Mucosa of descending colon (tissue), 3 donors: ENCODE results near the gene GABBR2. TPM values are rescaled to one million over a fixed set of nuclear protein-coding genes. Genes with fewer than 3 reads are reported as not detected.

Experiments
- ATAC-seq: fragments of 200-7000 bp; cut with Tn5 transposase; one replicate; pipeline ENCODE4 v1.9.1; 2020; ENCODE audit warnings: mild to moderate bottlenecking, moderate library complexity
- DNase-seq, 3 donors: peaks; one replicate each; pipeline ENCODE4 v3.0.0-alpha.2; 2020
- H3K36me3 ChIP-seq: fragments of 200-600 bp; one replicate; pipeline ENCODE4 v1.8.0; 2021; ENCODE audit warnings: low read depth, mild to moderate bottlenecking
- H3K4me1 ChIP-seq: fragments of 200-600 bp; one replicate; pipeline ENCODE4 v1.8.0; 2021; ENCODE audit warnings: low read depth, mild to moderate bottlenecking
- H3K4me3 ChIP-seq: fragments of 200-600 bp; one replicate; pipeline ENCODE4 v1.8.0; 2021; ENCODE audit warnings: mild to moderate bottlenecking
- H3K9me3 ChIP-seq: fragments of 200-600 bp; one replicate; pipeline ENCODE4 v1.8.0; 2021; ENCODE audit warnings: mild to moderate bottlenecking
- intact Hi-C, 2 donors: fragments of 100-400 bp; cut with DNase I in 1 of 2; cut with micrococcal nuclease in 1 of 2; formaldehyde crosslinking; loops; one replicate each; pipeline versions ENCODE4 v1.11.0 to v1.11.1; 2022; cut with DNase I, micrococcal nuclease
- total RNA-seq, 3 donors: library from RNA; stranded (reverse); fragmentation: NEBNext Ultra II Directional in 2 of 3; extraction: Animal tissue kit (Norgen Biotek cat#: 25700) in 2 of 3; gene quantifications; one replicate each; pipeline versions ENCODE4 v1.2.1 to v1.2.4, GENCODE V29; 2021 to 2023
- TF ChIP-seq, protein P1 (sequence below): fragments of 200-600 bp; IDR thresholded peaks from one replicate; pipeline ENCODE4 v1.8.0; 2022; ENCODE audit warnings: antibody characterized with exemption, mild to moderate bottlenecking
- donor health status: DM: no; HTN: no; CAD: no; lungs with moderate emphysema.
- donor health status: DM: no; HTN: no; CAD: no.
- donor health status: DM: no; HTN: yes; CAD: no.

Gene GABBR2
- total RNA-seq, 3 donors from 2014 or later = 0.35 TPM; not detected in 2

DNA sequence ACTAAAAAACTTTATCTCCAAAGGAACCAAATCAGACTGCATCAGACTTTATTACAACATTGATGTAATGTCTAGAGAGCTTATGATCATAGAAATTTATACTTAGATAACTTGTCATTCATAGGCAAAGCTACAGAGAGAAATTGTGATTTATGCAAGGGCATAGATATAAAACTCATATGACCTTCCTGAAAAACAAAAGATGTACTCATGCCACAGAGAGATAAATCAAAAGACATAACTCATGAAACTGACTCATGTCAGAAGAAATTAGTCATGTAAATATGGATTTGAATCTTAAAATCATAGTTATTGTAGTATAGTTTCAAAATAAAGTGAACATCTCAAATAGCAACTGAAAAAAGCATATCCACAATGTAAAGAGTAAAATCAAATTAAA is 186.2 kb downstream of the GABBR2 start:
- ATAC-seq = no peak
- no peaks in the 10 kb centered on the region for H3K36me3 ChIP-seq
- H3K4me1 ChIP-seq = no peaks in the 10 kb centered on the region
- no peak for DNase-seq
- H3K9me3 ChIP-seq = no peaks in the 10 kb centered on the region
- no peak overlapping the region for H3K4me3 ChIP-seq
- TF ChIP-seq, protein P1, sequence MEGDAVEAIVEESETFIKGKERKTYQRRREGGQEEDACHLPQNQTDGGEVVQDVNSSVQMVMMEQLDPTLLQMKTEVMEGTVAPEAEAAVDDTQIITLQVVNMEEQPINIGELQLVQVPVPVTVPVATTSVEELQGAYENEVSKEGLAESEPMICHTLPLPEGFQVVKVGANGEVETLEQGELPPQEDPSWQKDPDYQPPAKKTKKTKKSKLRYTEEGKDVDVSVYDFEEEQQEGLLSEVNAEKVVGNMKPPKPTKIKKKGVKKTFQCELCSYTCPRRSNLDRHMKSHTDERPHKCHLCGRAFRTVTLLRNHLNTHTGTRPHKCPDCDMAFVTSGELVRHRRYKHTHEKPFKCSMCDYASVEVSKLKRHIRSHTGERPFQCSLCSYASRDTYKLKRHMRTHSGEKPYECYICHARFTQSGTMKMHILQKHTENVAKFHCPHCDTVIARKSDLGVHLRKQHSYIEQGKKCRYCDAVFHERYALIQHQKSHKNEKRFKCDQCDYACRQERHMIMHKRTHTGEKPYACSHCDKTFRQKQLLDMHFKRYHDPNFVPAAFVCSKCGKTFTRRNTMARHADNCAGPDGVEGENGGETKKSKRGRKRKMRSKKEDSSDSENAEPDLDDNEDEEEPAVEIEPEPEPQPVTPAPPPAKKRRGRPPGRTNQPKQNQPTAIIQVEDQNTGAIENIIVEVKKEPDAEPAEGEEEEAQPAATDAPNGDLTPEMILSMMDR = no peak
- intact Hi-C loops = no loop called here

DNA sequence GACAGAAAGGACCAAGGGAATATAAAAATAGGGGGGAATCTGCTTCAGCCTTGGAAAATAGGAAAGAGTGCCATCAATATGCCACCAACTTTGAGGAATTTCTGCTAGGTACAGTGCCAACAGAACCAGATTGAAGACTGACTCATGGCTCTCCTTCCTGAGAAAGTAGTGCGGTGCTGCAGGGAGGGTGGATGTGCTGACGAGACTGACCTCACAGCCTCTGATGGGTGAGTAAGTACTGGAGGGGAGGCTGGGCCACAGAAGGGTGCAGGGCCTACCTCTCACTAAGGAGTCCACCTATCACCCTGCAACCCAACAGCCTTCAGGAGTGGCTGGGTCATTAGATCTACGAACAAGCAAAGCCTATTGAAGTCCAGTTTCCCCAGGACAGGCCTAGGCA is 187.6 kb downstream of the GABBR2 start:
- intact Hi-C loops = no loop called here
- H3K4me3 ChIP-seq = no peak overlapping the region
- TF ChIP-seq, protein P1 = no peak
- H3K36me3 ChIP-seq = no peaks in the 10 kb centered on the region
- no peak for ATAC-seq
- no peaks in the 10 kb centered on the region for H3K9me3 ChIP-seq
- DNase-seq = no peak
- no peaks in the 10 kb centered on the region for H3K4me1 ChIP-seq

DNA sequence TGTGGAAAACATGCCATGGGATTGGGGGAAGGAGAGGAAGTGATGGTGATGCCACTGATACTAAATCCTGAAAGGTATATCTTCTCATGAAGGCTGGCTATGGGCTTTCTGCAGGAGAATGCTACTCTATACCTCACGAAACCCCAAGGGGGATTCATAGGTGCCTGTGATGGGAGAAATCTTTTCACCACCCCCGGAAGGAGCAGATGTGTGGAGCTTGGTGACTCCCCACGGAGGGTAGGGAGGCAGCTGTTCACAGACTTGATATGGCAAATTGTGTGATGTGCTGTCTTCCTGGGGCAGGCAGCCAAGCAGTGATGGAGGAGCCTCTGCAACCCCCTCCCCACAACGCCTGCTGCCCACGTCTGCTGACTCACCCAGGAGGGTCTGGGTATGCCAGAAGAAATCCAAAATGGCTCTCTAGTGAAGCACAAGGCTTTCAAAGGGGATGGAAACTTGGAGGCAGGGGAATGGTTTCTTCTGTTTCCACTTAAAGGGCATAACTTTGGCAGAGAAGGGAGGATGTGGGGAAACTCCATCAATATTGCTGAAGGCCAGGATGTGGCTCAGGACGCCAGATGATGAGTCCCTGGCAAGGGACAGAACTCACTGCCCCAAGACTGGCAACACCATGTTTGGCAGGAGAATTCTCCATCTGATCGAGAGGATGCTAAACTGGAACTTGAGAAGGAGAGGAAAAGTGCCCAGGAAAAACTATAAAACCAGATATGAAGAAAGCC is 188.3 kb downstream of the GABBR2 start:
- Histone ChIP-seq H3K9me3 (no peaks in the 10 kb centered on the region), H3K4me1 (no peaks in the 10 kb centered on the region), H3K4me3 (no peak overlapping the region), H3K36me3 (no peaks in the 10 kb centered on the region)
- intact Hi-C loops = no loop called here
- TF ChIP-seq, protein P1 = no peak
- DNase-seq = no peak
- no peak for ATAC-seq

DNA sequence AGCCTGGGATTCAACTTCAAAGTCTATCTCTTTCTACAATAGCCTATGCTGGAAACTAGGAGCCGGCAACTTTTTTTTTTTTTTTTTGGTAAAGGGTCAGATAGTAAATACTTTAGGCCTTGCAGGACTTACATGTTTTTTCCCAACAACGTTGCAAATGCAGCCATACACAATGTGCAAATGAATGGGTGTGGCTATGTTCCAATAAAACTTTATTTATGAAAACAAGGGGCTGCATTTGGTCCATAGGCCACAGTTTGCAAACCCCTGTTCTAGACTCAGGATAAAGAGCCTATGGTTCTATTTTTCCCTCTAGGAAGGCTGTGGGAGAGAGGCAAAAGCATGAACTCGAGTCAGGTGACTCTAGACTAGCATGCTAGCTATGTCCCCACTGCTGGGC is 189.1 kb downstream of the GABBR2 start:
- H3K4me3 ChIP-seq = no peak overlapping the region
- TF ChIP-seq, protein P1 = no peak
- ATAC-seq (no peak), DNase-seq (no peak)
- intact Hi-C loops = no loop called here
- no peaks in the 10 kb centered on the region for H3K9me3 ChIP-seq
- H3K4me1 ChIP-seq = no peaks in the 10 kb centered on the region
- H3K36me3 ChIP-seq = no peaks in the 10 kb centered on the region

DNA sequence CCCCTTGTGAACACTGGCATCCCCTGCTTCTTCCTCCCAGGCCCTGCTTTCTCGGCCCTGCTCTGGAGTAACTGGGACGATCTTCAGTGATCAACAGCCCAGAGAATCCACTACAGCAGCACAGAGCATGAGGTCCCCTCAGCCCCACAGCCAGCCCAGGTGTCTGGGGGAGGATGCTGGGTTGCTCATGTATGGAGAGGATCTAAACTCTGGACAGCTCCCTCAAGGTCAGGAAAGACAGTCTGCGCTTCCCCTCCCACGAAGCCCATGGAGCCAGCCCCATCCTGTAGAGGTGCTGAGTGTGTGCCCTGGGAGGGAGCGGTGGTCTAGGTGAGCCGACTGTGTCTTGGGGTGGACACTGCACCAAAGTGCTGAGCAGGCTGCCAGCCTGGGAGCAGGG is 190.2 kb downstream of the GABBR2 start:
- TF ChIP-seq, protein P1 = no peak
- ATAC-seq (no peak), DNase-seq (no peak)
- intact Hi-C loops = no loop called here
- no peaks in the 10 kb centered on the region for H3K36me3 ChIP-seq
- H3K4me3 ChIP-seq = no peak overlapping the region
- H3K9me3 ChIP-seq = no peaks in the 10 kb centered on the region
- no peaks in the 10 kb centered on the region for H3K4me1 ChIP-seq
